NCI-H2107 treated with DMSO at 0.1 percent for 48 hours (cell line): ENCODE results near the gene EMSY.
A peak's percentile ranks its signal among the peaks of the same experiment; 100 is the strongest.

ENCODE experiments used
- DNase-seq: peaks from one replicate; lab custom pipeline; 2025; ENCODE audit not compliant: unreplicated experiment; lab: John Stamatoyannopoulos, UW

Gene EMSY

GRCh38 chr11:76523147-76523546 lies 78.3 kb downstream of the EMSY start:
- peak; percentile 22 for DNase-seq

- DNase-seq = no peak
Observed at GRCh38 chr11:76523786-76524436, 79.1 kb downstream of the EMSY start.

- DNase-seq = no peak
Observed at GRCh38 chr11:76524461-76524860, 79.6 kb downstream of the EMSY start.

GRCh38 chr11:76524919-76525318 lies 80.1 kb downstream of the EMSY start:
- DNase-seq = no peak

- no peak for DNase-seq
Observed at GRCh38 chr11:76526878-76527277, 82.1 kb downstream of the EMSY start.

GRCh38 chr11:76542436-76542835 lies 97.6 kb downstream of the EMSY start:
- DNase-seq = no peak

- DNase-seq = no peak
Observed at GRCh38 chr11:76543006-76543703, 98.3 kb downstream of the EMSY start.

GRCh38 chr11:76550781-76551180 lies 106.0 kb downstream of the EMSY start:
- DNase-seq = no peak

- peak; percentile 8 for DNase-seq
Observed at GRCh38 chr11:76551400-76551799, 106.6 kb downstream of the EMSY start.

- DNase-seq = no peak
Observed at GRCh38 chr11:76552987-76553386, 108.2 kb downstream of the EMSY start.

- no peak for DNase-seq
Observed at GRCh38 chr11:76553554-76554476, 109.0 kb downstream of the EMSY start.

GRCh38 chr11:76554767-76555166 lies 109.9 kb downstream of the EMSY start:
- DNase-seq = no peak

- DNase-seq = no peak
Observed at GRCh38 chr11:76557466-76557865, 112.6 kb downstream of the EMSY start.

GRCh38 chr11:76558473-76558872 lies 113.7 kb downstream of the EMSY start:
- no peak for DNase-seq

- DNase-seq = no peak
Observed at GRCh38 chr11:76558891-76559290, 114.1 kb downstream of the EMSY start.

GRCh38 chr11:76559346-76559745 lies 114.5 kb downstream of the EMSY start:
- no peak for DNase-seq

GRCh38 chr11:76560219-76560618 lies 115.4 kb downstream of the EMSY start:
- DNase-seq = no peak

GRCh38 chr11:76561245-76561644 lies 116.4 kb downstream of the EMSY start:
- no peak for DNase-seq

- DNase-seq = no peak
Observed at GRCh38 chr11:76562541-76562940, 117.7 kb downstream of the EMSY start.

GRCh38 chr11:76564364-76564763 lies 119.5 kb downstream of the EMSY start:
- DNase-seq = no peak

- no peak for DNase-seq
Observed at GRCh38 chr11:76566811-76567210, 122.0 kb downstream of the EMSY start.

GRCh38 chr11:76567261-76567660 lies 122.4 kb downstream of the EMSY start:
- no peak for DNase-seq
